ENCODE results near the gene SPACA7.

DNA sequence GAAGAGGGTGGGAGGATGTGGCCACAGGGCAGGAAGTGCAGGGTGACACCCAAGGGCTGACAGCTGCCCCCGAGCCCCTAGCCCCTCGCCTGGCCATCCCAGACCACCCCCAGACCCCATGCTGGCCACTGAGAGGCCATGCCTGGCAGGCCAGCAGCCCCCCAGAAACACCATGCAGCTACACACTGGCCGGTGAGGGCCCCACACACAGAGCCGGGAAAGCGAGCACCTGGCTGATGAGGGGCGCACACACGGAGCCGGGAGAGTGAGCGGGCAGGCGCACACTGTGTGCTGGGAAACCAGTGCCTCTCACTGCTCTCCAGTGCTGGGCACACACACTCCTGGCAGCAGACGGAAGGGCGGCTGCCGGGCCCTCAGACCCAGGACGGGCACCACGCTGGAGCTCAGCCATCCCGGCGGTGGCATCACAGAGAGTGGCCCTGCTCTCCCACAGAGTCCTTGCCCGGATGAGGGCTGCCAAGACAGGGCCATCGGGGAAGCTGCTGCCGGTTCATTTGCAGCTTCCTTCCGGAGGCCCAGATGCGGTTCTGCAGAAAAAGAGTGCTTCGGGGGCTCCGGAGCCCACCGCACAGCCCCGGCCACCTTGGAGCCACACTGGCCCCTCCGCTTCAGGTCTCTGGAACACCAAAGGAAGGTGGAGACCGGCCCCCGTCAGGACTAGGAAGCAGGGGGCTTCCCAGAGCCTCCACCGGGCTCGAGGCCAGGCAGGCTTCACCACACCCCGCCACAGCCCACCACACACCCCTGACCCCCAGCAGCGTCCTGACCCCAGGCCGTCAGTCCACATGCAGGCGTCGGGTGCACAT lies 76.4 kb downstream of the SPACA7 start:
- no peak for TF ChIP-seq TCF7L2 (IDR thresholded peaks at IDR 0.05; ENCODE audit: low read depth, low read length)
- TF ChIP-seq, protein P1, sequence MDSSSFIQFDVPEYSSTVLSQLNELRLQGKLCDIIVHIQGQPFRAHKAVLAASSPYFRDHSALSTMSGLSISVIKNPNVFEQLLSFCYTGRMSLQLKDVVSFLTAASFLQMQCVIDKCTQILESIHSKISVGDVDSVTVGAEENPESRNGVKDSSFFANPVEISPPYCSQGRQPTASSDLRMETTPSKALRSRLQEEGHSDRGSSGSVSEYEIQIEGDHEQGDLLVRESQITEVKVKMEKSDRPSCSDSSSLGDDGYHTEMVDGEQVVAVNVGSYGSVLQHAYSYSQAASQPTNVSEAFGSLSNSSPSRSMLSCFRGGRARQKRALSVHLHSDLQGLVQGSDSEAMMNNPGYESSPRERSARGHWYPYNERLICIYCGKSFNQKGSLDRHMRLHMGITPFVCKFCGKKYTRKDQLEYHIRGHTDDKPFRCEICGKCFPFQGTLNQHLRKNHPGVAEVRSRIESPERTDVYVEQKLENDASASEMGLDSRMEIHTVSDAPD (CRISPR knock-in tag; IDR thresholded peaks at IDR 0.05) = no peak
- no peak for TF ChIP-seq ZBTB7A (IDR thresholded peaks at IDR 0.05; ENCODE audit: borderline replicate concordance, control insufficient read depth, low read depth, low read length)
- TF ChIP-seq ZSCAN32 (CRISPR knock-in tag; IDR thresholded peaks at IDR 0.05) = no peak
- no peak for TF ChIP-seq POLR2A (conservative IDR thresholded peaks at IDR 0.05)
- TF ChIP-seq MNT (conservative IDR thresholded peaks at IDR 0.05) = no peak
- no peak for TF ChIP-seq NFE2 (IDR thresholded peaks at IDR 0.05; ENCODE audit: low read depth)
- no peak for TF ChIP-seq FOXK1 (CRISPR knock-in tag; IDR thresholded peaks at IDR 0.05; ENCODE audit: borderline replicate concordance)
- TF ChIP-seq TCFL5 (CRISPR knock-in tag; conservative IDR thresholded peaks at IDR 0.05) = no peak
- TF ChIP-seq CTCF (IDR thresholded peaks at IDR 0.05 in 2 of 3, conservative IDR thresholded peaks at IDR 0.05 in 1 of 3; ENCODE audit: insufficient read depth in 2 of 3, low read depth in 1 of 3, low read length in 3 of 3) = no peak
- no peak for TF ChIP-seq BRD4 (IDR thresholded peaks at IDR 0.05)
- TF ChIP-seq, protein P2, sequence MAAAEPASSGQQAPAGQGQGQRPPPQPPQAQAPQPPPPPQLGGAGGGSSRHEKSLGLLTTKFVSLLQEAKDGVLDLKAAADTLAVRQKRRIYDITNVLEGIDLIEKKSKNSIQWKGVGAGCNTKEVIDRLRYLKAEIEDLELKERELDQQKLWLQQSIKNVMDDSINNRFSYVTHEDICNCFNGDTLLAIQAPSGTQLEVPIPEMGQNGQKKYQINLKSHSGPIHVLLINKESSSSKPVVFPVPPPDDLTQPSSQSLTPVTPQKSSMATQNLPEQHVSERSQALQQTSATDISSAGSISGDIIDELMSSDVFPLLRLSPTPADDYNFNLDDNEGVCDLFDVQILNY (CRISPR knock-in tag; IDR thresholded peaks at IDR 0.05) = no peak
- no peak for TF ChIP-seq HIVEP1 (CRISPR knock-in tag; IDR thresholded peaks at IDR 0.05)

Data from K562 (cell line).